ENCODE data around the gene TGM3.

TGM3 gene

DNA sequence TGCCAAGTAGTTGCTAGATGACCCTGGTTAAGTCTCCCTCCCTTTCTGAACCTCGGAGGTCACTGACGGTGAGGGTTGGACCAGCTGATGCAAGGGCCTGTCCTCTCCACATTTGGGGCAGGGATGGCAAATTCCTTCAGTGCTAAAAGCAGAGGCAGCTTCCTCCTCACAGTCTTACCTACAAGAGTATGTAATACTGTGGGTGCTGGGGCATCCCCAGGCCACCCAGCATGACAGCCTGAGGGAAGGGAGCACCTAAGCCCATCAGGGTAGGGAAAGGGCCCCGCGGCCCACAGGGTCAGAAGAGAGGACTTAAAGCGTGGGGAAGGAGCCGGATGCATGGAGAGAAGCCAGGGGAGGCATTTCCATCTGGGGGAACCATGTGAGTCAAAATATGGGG is 38.0 kb downstream of the TGM3 start:
- no peak for DNase-seq (ENCODE audit: extremely low read depth, low read depth)
- TF ChIP-seq, protein P1, sequence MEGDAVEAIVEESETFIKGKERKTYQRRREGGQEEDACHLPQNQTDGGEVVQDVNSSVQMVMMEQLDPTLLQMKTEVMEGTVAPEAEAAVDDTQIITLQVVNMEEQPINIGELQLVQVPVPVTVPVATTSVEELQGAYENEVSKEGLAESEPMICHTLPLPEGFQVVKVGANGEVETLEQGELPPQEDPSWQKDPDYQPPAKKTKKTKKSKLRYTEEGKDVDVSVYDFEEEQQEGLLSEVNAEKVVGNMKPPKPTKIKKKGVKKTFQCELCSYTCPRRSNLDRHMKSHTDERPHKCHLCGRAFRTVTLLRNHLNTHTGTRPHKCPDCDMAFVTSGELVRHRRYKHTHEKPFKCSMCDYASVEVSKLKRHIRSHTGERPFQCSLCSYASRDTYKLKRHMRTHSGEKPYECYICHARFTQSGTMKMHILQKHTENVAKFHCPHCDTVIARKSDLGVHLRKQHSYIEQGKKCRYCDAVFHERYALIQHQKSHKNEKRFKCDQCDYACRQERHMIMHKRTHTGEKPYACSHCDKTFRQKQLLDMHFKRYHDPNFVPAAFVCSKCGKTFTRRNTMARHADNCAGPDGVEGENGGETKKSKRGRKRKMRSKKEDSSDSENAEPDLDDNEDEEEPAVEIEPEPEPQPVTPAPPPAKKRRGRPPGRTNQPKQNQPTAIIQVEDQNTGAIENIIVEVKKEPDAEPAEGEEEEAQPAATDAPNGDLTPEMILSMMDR (IDR thresholded peaks at IDR 0.05; ENCODE audit: low read depth, low read length): no peak

DNA sequence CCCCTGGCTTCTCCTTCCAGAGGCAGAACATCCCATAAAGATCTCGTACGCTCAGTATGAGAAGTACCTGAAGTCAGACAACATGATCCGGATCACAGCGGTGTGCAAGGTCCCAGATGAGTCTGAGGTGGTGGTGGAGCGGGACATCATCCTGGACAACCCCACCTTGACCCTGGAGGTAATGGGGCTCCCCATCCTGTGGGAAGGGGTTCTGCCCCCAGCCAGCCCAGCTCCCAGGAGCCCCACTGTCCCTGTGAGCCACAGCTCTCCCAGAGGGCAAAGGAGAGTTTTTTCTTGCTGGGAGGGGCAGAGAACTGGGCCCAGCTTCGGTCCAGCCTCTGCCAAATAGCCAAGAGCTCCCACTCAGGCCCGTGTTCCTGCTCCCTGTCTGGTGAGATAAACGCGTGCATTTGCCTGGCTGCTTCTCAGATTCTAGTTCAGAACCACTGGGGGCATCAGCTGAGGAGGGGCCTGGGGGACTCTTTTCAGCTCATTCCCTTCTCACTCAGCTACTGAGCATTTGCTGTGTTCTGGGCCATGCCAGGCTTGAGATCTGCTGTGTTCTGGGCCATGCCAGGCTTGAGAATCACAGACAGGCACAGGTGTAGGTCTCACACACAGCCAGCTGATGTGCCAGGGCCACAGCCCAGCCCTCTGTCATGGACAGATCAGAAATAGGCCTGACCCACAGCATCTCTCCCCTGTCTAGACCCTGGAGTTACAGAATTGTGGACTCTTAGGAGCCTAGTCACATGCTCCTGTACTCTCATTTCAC is 39.5 kb downstream of the TGM3 start:
- no peak for DNase-seq (ENCODE audit: extremely low read depth, low read depth)
- TF ChIP-seq, protein P1 (IDR thresholded peaks at IDR 0.05; ENCODE audit: low read depth, low read length): no peak

DNA sequence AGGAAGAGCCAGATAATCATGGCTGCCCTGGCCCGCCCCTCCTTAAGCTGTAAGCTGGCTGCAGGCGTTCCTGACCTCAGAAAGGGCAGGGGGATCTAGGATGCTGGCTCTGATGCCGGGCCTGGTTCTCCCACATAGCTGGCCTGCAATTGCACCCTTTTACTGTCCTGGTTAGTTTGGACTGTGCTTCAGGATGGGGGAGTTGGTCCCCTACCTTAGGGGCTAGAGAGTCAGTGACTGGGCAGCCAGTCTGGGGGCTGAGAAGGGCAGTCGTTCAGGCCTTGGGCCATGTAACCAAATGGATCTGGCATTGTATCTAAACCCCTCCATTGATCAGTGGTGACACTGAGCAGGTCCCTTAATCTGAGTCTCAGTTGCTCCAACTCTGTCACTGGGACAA is 40.7 kb downstream of the TGM3 start:
- TF ChIP-seq, protein P1 (IDR thresholded peaks at IDR 0.05; ENCODE audit: low read depth, low read length): no peak
- DNase-seq (ENCODE audit: extremely low read depth, low read depth): no peak

DNA sequence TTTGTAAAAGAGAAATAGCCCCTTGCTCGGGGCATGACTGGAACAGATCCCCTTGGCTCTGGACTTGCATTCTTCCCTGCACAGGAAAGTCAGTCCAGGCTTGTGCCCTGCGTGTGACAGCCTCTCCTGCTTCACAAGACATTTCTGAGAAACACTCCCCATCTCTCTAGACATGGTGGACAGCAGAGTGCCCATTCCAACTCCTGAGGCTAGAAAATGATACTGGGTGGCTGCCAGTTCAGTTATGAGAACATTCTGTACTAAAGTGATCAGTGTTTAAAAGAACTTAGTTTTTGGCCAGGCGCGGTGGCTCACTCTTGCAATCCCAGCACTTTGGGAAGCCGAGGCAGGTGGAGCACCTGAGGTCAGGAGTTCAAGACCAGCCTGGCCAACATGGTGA is 41.3 kb downstream of the TGM3 start:
- DNase-seq (ENCODE audit: extremely low read depth, low read depth): no peak
- TF ChIP-seq, protein P1 (IDR thresholded peaks at IDR 0.05; ENCODE audit: low read depth, low read length): no peak

DNA sequence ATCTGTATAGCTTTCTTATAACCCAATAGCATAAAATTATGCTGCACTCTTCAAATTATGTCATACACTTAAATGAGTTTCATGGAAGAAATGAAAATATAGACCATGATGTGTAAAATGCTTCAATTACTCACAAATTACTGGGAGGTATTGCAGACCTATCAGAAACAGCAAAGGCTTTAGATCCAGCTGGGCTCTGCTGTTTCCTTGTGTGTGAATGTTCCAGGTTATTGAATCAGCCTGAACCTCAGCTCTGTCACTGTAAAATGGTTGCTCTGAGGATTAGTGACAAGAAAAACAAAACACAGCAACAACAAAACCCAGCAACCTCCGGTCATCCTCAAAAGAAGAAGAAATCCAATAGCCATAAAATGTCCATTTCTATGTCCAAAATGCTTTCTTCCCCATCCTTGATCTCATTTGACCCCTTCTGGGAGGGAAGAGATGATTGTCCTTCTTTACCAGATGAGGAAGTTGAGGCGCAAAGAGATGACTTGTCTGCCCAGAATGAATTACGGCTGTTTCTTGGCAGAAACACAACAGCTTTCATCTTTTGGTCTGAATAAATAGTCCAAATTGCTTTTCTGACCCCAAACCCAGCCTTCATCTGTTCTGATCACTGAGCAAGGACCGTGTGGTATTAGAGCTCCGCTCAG is 42.7 kb downstream of the TGM3 start:
- TF ChIP-seq, protein P1 (IDR thresholded peaks at IDR 0.05; ENCODE audit: low read depth, low read length): no peak
- DNase-seq (ENCODE audit: extremely low read depth, low read depth): no peak

DNA sequence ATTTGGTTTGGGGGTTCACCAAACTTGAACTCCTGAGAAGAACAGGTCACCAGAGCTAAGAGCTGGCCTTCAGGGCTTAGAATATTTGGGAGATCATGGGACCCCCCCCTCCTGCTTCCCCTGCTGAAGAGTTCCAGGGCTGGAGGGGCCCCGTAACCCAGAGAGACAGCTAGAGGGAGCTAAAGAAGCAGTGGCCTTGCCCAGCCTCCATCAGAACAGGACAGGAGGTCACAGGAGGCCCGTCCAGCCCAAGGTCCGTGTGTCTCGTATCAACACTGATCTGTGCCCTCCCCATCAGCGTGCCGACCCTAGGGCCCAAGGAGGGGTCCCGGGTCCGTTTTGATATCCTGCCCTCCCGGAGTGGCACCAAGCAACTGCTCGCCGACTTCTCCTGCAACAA is 44.3 kb downstream of the TGM3 start:
- TF ChIP-seq, protein P1 (IDR thresholded peaks at IDR 0.05; ENCODE audit: low read depth, low read length): no peak
- DNase-seq (ENCODE audit: extremely low read depth, low read depth): no peak

DNA sequence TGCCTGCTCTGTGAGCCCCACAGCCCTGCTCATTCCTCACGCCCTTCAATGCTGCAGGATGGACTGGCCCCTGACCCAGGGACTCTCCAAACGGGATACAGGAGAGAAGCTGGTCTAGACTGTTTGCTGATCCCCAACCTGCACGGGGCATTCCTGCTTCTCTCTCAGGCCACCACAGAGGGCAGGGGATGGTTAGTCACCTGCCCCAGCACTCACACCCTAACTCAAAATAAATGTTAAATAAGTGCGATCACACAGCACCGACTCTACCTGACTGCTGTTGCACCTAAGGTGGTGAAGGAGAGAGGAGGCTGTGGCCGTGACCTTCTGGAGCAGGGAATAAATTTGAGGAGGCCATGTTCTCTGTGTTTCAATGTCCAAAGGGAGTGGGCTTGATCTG is 45.0 kb downstream of the TGM3 start:
- DNase-seq (ENCODE audit: extremely low read depth, low read depth): no peak
- TF ChIP-seq, protein P1 (IDR thresholded peaks at IDR 0.05; ENCODE audit: low read depth, low read length): no peak

Measured in AG09319 (cell line).